HepG2 (cell line): ENCODE measurements around the gene ZNF524. TPM values are rescaled to one million over a fixed set of nuclear protein-coding genes. Genes with fewer than 3 reads are reported as not detected.

Source experiments
- AFF4 ChIP-seq: sonication (generic); formaldehyde crosslinking; IDR thresholded peaks from 2 replicates; pipeline ENCODE4 v1.4.0; 2020; ENCODE audit warnings: missing genetic modification reagents
- ATF5 ChIP-seq: sonication (generic); formaldehyde crosslinking; IDR thresholded peaks from 2 replicates; pipeline ENCODE4 v1.4.0; 2020; ENCODE audit warnings: mild to moderate bottlenecking, low read depth, missing genetic modification reagents
- BATF2 ChIP-seq: sonication (generic); formaldehyde crosslinking; IDR thresholded peaks from 2 replicates; pipeline ENCODE4 v1.8.0; 2022; ENCODE audit warnings: mild to moderate bottlenecking, missing genetic modification reagents, moderate library complexity
- MLXIP ChIP-seq: sonication (generic); formaldehyde crosslinking; IDR thresholded peaks from 2 replicates; pipeline ENCODE4 v1.9.0; 2021; ENCODE audit warnings: missing genetic modification reagents, borderline replicate concordance
- NFE2L1 ChIP-seq: sonication (generic); formaldehyde crosslinking; IDR thresholded peaks from 2 replicates; pipeline ENCODE4 v1.4.0; 2020; ENCODE audit warnings: missing genetic modification reagents, mild to moderate bottlenecking, borderline replicate concordance
- SCMH1 ChIP-seq: sonication (generic); formaldehyde crosslinking; IDR thresholded peaks from 2 replicates; pipeline ENCODE4 v1.9.0; 2021; ENCODE audit warnings: missing genetic modification reagents, mild to moderate bottlenecking, borderline replicate concordance
- SMARCC2 ChIP-seq: fragments of 450-650 bp; IDR thresholded peaks from 2 replicates; pipeline ENCODE4 v1.6.1; 2017; ENCODE audit warnings: antibody characterized with exemption, mild to moderate bottlenecking
- STAG1 ChIP-seq: sonication (generic); formaldehyde crosslinking; IDR thresholded peaks from 2 replicates; pipeline ENCODE4 v1.4.0; 2020; ENCODE audit warnings: missing genetic modification reagents
- TBX3 ChIP-seq: fragments of 450-650 bp; IDR thresholded peaks from 2 replicates; pipeline ENCODE4 v1.6.1; 2017; ENCODE audit warnings: antibody characterized with exemption, mild to moderate bottlenecking, inconsistent platforms, borderline replicate concordance
- TFDP1 ChIP-seq: IDR thresholded peaks from 2 replicates; pipeline ENCODE4 v1.6.1; 2016; ENCODE audit warnings: missing compliant biosample characterization, missing genetic modification reagents, borderline replicate concordance
- TSC22D2 ChIP-seq: sonication (generic); formaldehyde crosslinking; IDR thresholded peaks from 2 replicates; pipeline ENCODE4 v1.5.1; 2020; ENCODE audit warnings: missing genetic modification reagents, mild to moderate bottlenecking, borderline replicate concordance
- ZIK1 ChIP-seq: sonication (generic); formaldehyde crosslinking; IDR thresholded peaks from 2 replicates; pipeline ENCODE4 v1.5.0; 2020; ENCODE audit warnings: mild to moderate bottlenecking, low read depth, missing genetic modification reagents, borderline replicate concordance
- ZMYM4 ChIP-seq: sonication (generic); formaldehyde crosslinking; IDR thresholded peaks from 2 replicates; pipeline ENCODE4 v1.8.1; 2023; ENCODE audit warnings: mild to moderate bottlenecking, missing genetic modification reagents
- ZNF562 ChIP-seq: sonication (generic); formaldehyde crosslinking; IDR thresholded peaks from 2 replicates; pipeline ENCODE4 v1.8.0; 2022; ENCODE audit warnings: missing genetic modification reagents, borderline replicate concordance
- ZNF777 ChIP-seq: sonication (generic); formaldehyde crosslinking; IDR thresholded peaks from 2 replicates; pipeline ENCODE4 v1.4.0; 2020; ENCODE audit warnings: missing genetic modification reagents
- polyA plus RNA-seq, 8 experiments: library from polyadenylated mRNA; depleted of rRNA in 3 of 8; stranded (reverse) in 7 of 8; unstranded in 1 of 8; fragments of >200 nt; fragmentation: Illumina TruSeq in 4 of 8; extraction: Trizol in 4 of 8; gene quantifications; 2 replicates each; pipeline versions ENCODE4 v1.2.1 to v1.2.3, GENCODE V29; 2011 to 2016; ENCODE audit warnings: low read depth in 4 of 8, missing spikeins in 1 of 8, mixed read lengths in 1 of 8; ENCODE audit not compliant: insufficient read depth in 1 of 8
- total RNA-seq, 5 experiments: library from RNA; depleted of rRNA; stranded (reverse); fragments of >200 nt; fragmentation: Illumina TruSeq; extraction: Trizol; gene quantifications; 2 replicates each; pipeline ENCODE4 v1.2.3, GENCODE V29; 2016; ENCODE audit warnings: low read depth in 1 of 5

Gene ZNF524
- total and polyA plus RNA-seq, 2 of the 13 experiments (the other 11 are each of a cell fraction or from before 2014, with no cell fraction given): 3.2 to 4.6 TPM

- TF ChIP-seq BATF2 (CRISPR knock-in tag): peak; percentile 87
- TF ChIP-seq AFF4 (CRISPR knock-in tag): no peak
- no peak for TF ChIP-seq ZMYM4 (CRISPR knock-in tag)
- TF ChIP-seq TFDP1 (CRISPR knock-in tag): peak; percentile 55; the same call in 1 of the 2 replicates
- no peak for TF ChIP-seq ATF5
- no peak for TF ChIP-seq MLXIP (CRISPR knock-in tag)
- TF ChIP-seq ZNF562 (CRISPR knock-in tag): no peak
- TF ChIP-seq SMARCC2: no peak
- no peak for TF ChIP-seq SCMH1 (CRISPR knock-in tag)
- no peak for TF ChIP-seq STAG1 (CRISPR knock-in tag)
- no peak for TF ChIP-seq TSC22D2 (CRISPR knock-in tag)
- no peak for TF ChIP-seq TBX3
- no peak for TF ChIP-seq ZNF777 (CRISPR knock-in tag)
- no peak for TF ChIP-seq ZIK1 (CRISPR knock-in tag)
- no peak for TF ChIP-seq NFE2L1 (CRISPR knock-in tag)
Measured at GRCh38 chr19:55642153-55643002, 42.3 kb downstream of the ZNF524 start (continued).
